HG02981 (cell line): ENCODE data around the gene GNAT3.

Source experiments
- ATAC-seq: cut with Tn5 transposase; IDR thresholded peaks from one replicate; pipeline ENCODE4 v1.9.1; 2021; ENCODE audit warnings: mild to moderate bottlenecking, moderate library complexity; ENCODE audit not compliant: unreplicated experiment

GNAT3 gene

DNA sequence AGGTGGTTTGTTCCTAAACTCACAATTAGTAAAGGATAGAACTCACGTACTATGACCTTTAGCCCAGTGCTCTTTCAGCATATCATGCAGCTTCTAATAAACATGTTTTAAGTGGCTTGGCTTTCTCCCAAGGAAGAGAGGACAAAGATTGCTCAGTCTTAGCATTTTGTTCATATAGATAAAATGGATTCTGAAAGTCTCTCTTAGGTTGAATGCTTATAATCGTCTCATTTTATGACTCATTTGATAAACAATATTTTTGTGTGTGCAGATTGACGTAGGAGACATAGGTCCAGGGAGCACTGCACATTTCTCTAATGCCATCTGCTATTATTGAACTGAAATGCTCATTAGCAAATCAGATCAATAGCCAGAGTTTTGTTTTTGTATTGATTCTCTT is 44.8 kb downstream of the GNAT3 start:
- ATAC-seq: no peak

DNA sequence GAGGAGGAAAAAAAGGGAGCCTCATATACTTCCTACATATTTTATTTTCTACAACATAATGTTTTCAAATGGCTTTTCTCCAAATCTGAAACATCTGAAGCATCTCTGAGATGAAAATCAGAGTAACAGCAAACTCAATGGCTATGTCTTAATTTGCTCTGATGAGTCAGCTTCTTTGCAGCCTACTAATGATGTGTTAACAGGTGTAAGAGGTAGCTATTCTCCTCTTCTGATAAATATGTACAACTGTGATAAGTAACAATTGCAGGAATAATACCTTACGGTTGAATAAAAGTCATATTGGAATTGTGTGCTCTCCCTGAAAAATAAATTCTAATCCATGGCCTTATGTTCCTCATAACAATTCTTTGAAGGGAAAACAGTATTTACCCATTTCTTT is 45.2 kb downstream of the GNAT3 start:
- no peak for ATAC-seq

DNA sequence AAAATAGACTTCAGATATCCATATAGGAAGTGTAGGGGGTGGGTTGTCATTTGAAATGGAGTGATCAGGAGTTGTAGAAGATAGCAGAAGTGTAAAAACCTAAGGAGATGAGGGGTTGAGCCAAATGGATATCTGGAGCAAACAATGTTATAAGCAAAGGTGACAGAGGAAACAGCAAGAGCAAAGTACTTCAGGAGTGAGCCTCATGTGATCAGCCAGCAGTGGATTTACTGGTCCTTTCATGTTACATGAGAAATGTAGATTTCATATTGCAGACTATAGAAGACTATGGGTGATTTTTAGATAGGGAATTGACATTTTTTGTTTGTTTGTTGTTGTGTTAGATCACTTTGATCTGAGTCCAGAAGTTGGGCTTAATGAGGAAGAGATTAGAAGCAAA is 47.7 kb downstream of the GNAT3 start:
- no peak for ATAC-seq

DNA sequence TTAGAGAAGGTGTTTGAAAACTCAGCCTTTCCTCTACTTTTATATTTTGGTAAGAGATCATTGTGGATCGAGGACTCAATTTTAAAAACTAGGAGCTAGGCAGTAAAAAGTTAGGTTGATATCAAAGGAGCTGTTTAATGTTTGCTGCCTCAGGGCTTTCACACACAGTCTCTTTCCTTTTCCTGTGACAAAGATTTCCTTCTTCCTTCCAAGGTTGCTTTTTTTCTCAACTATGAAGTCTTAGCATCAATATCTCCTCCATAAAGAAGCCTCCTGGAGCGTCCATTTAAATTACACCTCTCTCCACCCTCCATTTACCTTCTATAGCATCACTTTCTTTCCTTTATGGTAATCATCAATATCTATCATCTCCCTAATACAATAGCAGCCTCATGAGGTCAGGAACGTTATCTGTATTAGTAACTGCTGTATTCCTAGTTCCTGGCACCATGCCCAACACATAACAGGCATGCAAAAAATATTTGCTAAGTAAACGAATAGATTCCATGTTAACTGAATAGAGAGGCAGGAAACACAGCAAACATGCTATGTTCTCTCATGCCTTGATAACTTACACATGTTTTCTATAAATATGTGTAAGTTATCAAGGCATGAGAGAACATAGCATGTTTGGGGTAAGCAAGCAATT is 48.5 kb downstream of the GNAT3 start:
- no peak for ATAC-seq

DNA sequence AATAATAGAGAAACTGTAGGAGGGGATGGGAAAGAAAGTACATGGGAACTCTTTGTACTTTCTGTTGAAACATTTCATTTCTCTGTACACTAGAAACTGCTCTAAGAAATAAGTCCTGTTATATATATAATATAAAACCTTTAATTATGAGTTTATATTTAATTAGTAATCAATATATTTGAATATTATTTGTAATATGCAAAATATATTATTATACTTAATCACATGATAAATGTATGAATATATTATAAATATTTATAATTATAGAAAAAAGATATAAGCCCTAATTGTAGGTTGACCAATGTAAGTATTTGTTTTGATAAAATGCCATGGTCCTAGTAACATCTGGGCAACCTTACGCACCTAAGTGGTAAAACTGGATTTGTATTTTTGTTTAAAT is 51.0 kb downstream of the GNAT3 start:
- no peak for ATAC-seq

DNA sequence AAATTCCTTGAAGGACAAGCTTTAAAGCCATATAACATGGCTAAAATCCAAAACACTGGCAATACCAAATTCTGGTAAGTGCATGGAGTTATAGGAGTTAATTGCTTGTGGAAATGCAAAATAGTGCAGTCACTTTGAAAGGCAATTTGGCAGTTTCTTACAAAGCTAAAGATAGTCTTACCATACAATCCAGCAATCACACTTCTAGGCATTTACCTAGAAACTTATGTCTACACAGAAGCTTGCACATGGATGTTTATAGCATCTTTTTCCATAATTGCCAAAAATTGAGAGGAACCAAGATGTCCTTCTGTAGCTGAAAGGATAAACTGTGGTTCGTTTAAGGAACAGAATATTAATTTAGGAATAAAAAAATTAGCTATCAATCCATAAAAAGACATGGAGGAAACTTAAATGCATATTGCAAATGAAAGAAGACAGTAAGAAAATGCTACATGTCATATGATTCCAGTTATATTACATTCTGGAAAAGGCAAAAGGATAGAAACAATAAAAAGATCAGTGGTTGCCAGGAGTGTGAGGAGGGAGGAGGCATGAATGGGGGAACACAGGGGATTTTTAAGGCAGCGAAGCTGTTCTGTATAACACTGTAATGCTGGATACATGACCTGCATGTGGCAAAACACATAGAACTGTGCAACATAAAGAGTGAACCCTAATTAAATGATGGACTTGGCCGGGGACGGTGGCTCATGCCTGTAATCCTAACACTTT is 51.9 kb downstream of the GNAT3 start:
- no peak for ATAC-seq

DNA sequence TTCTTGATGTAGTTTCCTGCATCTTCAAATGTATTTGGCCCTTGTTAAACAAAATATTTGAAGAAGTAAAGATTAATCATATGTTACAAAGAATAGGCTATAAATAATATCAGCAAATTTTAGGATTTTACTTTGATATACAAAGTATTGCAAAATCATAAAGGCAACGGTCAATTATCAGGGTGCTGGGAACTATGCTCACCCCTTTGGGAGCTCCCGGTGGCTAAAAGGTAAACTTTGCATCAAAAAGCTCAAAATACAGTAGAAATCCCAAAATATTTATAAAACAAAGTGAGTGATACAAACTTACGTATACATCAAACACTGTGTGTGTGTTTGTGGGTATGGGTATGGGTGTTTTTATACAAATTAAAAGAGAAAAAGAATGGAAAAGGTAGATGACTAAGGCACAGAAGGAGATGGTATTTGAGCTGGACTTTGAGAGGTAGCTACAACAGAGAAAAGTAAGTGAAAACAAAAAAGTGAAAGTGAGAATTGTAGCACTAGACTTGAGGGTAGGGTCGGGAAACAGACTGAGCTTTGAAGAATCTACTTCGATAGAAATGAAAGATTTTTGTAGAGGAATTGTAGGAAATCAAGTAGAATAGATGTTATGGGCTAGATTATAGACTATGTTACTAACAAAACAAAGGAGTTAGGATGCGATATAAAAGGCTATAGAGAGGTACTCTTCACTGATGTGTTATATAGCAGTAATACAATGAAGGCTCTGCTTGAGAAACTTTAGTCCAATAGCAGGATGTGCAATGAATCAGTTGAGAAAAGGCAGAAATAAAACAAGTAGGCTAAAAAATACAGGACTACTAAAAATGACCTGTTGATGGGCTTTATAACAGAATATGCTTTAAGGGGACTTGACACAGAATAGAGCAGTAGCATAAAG is 52.8 kb downstream of the GNAT3 start:
- no peak for ATAC-seq

DNA sequence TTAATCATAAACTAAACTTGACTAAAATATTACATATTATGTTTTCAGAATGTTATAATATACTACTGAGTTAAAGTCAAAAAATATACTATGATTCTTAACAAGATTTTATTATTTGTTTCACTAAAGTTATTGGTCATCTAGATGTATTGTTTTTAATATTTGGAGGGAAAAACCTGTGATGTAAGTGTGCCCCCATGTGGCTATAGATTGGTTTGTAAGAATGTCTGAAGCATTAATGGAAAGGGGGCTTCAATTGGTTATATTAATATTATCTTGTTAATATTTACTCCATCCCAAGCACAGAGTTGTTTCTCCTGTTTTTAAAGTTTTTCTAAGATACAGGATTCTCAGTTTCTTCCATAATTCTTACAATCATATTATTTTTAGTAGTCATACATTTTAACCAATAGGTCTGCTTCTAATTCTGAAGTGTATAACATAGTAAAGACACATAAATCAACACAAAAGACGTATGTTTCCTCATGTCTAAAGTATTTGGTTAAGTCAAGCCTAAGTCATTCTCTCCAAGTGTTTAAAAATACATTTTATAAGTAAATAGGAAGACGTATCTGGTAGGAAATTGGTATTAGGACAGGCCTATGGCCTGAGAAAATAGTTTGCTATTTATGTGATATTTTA is 58.0 kb downstream of the GNAT3 start:
- peak; percentile 65 for ATAC-seq

DNA sequence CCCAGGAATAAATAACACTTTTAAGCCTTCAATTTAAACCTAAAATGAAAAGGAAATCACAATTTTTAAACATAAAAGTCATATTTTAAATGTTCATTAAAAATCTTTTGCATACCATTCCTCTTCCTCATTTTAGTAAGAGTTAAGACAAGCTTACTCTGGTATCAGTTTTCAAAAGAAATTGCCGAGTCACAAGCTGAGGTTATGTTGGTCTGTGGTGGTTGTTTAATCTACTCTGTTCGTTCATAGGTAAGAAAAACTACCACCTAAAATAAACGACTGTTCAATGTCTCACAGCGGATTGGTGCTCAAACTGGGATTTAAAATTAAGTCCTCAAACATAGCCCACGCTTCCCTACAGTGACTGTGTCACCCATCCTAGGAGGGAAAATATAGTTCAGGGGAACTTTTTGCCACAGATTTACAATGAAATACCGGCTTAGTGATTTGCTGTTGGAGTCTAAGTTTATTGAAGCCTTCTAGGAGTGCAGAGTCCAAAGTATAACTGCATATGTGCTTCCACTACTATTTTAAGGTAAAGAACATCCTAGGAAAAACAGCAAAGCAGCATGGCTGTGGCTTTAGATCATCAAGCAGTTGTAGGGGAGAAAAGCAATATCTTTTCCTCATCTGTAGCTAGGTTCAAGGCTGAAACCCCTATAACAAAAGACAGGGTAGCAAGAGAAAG is 61.1 kb downstream of the GNAT3 start:
- ATAC-seq: no peak

DNA sequence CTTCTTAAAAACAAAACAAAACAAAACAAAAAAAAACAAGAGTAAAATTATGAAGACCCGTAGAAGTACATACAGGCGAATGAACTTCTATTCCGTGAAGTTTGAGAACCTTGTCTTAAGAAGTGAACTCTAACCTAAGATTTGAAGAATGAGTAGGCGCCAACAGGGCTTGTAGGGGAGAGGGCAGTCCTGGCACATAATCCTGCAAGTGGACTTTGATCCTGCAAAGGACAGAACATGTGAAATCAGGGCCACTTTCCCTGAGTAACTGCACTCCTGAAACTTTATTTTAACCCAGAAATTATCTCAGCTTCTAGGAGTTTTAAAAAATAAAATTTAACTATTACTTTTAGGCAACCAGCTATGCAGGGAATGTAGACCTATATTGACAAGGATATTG is 62.0 kb downstream of the GNAT3 start:
- no peak for ATAC-seq

DNA sequence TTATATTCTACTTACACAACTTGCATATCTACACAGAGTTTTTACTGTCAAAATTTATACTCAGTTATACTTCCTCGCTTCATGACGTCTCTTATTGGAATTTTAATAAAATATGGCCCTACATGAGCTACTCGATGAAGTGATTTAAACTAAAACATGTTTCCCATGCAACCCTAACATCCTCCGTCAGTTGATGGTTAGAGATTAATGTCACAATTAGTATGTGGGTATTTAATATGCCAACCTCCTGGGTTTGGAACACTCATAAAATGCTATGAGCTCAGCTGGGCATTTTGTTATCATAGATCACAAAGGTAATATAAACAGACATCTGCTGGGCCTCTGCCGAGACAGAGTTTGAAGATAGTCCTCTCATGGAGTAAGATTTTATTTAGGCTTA is 66.5 kb downstream of the GNAT3 start:
- no peak for ATAC-seq

DNA sequence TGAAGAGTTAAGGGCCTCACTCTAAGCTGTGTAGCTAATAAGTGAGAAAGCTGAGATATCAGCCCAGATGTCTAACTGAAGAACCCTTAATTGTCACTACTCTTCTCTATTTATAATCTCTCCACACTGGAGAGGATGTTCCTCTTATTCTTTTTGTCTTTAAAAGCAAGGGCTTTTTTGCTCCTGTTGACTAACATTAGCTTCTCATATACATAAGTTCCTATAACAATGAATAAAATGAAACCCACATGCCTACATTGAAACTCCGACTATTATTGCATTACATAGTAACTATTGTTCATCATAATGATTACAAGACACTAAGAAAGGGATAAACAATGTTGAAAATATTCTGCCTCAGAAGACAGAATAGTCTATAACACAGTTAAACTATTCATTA is 67.1 kb downstream of the GNAT3 start:
- ATAC-seq: no peak

DNA sequence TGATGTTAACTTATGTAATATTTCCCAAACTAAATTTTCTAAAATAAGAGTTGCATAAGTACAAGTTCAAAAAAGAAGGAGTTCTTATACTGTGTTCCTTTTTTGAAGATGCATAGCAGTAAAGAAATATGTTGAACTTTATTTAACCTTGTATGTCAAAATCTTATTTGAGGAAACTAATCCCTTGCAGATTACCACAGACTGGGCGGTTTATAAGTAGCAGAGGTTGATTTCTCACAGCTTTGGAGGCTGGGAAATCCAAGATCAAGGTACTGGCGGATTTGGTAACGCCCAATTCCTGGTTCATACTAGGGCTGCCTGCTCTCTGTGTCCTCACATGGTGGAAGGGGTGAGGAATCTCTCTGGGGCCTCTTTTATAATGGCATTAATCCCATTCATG is 68.5 kb downstream of the GNAT3 start:
- no peak for ATAC-seq

DNA sequence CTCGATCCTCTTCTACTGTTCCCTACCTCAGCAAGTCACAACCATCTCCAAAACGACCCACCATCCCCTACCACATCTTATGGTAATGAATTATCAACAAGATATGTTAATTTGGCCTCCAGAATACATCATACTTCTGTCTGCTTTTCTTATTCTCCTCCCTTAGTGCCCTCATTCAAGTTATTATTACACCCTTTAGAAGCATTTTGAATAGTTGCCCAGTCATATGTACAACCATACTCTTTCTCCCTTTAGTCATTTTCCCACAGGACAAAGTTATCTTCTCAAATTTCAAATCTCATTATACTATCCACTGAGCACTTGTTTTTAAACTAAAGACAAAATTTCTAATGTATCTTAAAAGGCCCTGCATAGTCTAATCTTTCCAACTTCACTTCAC is 71.0 kb downstream of the GNAT3 start:
- no peak for ATAC-seq

DNA sequence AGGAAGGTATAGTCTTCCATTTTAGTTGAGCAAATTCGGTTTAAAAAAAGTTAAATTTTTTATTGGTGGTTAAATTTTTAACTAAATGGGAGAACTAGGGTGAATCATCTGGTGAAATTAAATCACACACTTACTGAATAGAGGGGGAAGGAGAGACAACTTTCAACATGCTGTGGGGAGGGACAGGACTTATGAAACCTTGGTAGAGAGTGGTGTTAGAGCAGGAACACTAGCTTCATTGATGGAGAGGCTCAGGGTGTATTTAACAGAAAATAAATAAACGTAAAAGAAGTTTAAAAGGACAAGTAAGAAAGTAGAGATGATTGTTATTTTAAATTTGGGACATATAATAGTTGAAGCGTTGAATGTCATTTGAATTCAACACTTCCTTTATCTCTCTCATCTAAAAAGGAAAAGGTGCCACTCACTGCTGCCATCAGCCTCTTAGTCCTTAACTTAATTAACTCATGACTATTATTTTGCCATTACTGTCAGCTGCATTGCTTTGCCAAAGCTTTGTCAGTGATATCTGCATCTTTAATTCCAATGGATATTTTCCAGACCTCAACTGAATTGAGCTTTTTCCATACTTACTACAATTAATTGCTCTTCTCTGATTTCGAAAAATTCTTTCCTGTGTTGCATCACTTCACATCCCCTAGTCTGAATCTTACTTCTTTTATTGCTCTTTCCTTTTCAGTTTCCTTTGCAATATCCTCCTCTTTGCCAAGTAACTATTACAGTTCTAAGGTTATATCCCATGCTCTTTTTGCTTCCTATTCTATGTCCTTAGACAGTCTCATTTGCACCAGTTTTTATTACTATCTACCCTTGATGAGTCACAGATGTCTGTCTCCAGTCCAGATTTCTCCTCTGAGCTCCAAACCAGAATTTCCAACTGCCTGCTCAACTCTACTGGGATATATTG is 71.7 kb downstream of the GNAT3 start:
- ATAC-seq: no peak

DNA sequence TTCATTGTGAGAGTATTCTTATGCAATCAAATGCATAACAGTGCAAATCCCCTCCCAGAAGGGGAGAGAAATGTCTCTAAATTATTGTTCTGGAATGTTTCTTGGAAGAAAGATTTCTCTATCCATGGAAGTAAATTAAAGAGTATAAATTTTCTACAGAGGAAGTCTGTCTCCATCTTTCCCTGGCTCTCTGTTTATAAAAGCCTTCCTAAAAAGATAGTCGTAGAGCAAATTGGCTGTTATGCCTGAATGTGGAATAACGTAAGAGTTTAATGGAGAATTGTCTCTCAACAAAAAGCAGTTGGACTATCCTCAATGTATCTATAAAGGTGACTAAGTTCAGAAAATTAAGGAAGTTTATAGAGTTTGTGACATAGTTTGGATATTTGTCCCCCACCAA is 76.3 kb downstream of the GNAT3 start:
- ATAC-seq: no peak

DNA sequence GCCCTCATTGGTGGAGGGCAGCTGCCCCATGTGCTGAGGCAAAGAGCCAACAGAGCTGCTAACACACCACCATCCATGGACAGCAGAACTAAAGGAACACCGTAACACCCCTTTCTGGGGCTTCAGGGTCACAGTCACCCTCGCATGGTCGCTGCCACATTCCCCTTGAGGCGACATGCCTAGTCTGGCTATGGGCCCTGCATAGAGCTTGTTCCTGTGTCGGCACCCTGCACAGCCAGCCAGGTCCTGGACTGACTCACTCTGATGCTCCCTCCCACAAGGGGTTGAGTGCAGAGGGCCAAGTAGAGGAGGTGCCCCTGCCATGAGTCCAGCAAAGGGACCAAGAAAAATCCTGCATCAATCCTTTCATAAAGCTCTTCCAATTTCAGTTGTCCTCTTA is 77.8 kb downstream of the GNAT3 start:
- no peak for ATAC-seq

DNA sequence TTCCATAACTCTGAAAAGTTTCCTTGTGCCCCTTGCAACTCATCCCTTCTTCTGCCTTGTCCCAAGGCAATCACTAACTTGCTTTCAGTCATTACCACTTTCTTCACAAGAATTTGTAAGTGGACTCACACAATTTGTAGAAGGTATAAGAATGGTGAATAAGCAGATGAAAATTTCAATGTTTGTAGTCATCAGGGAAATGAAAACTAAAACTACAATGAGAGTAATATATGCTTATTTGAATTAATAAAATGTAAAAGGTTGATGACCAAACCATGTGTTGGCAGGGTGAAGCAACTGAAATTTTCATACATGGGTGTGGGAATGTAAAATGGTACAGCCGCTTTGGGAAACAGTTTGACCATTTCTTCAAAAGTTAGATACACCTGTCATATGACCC is 79.7 kb downstream of the GNAT3 start:
- no peak for ATAC-seq

DNA sequence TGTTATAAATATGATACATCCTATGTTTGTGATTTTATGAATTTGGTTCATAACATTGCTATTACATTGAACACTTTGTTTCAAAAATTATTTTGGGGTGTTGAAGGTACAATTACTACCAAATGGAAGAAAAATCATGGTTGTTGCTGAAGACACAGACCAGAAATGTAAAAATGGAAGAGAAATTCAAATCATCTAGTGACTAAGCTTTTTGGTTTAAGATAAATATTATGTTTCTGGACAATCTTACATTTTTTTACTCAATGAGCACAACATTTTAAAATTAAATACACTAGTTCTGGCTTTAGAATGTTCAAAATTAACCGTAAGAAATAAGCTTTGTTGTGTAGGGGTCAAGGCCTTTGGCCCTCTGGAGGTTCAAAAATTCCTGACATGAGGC is 82.7 kb downstream of the GNAT3 start:
- ATAC-seq: no peak
